Stimulated activated CD8-positive, alpha-beta memory T cell treated with anti-CD3 and anti-CD28 coated beads, Interleukin-7, amount 100 ng/mL, for 48 hours (primary cell): ENCODE measurements around the gene ZNF516.

ENCODE experiments used
- DNase-seq, 2 donors: peaks; one replicate each; pipeline ENCODE4 v3.0.0-alpha.2; 2020; ENCODE audit warnings: low read depth in 1 of 2; ENCODE audit errors: extremely low read depth in 1 of 2

The ZNF516 gene

GRCh38 chr18:76348267-76349066 lies 146.6 kb downstream of the ZNF516 start:
- no peak for DNase-seq

- DNase-seq: no peak
Observed at GRCh38 chr18:76347341-76347740, 147.7 kb downstream of the ZNF516 start.

- DNase-seq: no peak
Observed at GRCh38 chr18:76346490-76347130, 148.4 kb downstream of the ZNF516 start.

GRCh38 chr18:76345901-76346300 lies 149.1 kb downstream of the ZNF516 start:
- no peak for DNase-seq

- DNase-seq: no peak
Observed at GRCh38 chr18:76343938-76344569, 151.0 kb downstream of the ZNF516 start.

- no peak for DNase-seq
Observed at GRCh38 chr18:76340410-76340809, 154.6 kb downstream of the ZNF516 start.

GRCh38 chr18:76339246-76339620 lies 155.8 kb downstream of the ZNF516 start:
- DNase-seq: no peak

- no peak for DNase-seq
Observed at GRCh38 chr18:76338619-76339245, 156.3 kb downstream of the ZNF516 start.

- no peak for DNase-seq
Observed at GRCh38 chr18:76338088-76338487, 157.0 kb downstream of the ZNF516 start.

GRCh38 chr18:76335859-76336640 lies 159.0 kb downstream of the ZNF516 start:
- no peak for DNase-seq

- no peak for DNase-seq
Observed at GRCh38 chr18:76328140-76328539, 166.9 kb downstream of the ZNF516 start.

- DNase-seq: no peak
Observed at GRCh38 chr18:76323891-76324290, 171.2 kb downstream of the ZNF516 start.

- DNase-seq: no peak
Observed at GRCh38 chr18:76322686-76323085, 172.4 kb downstream of the ZNF516 start.

- no peak for DNase-seq
Observed at GRCh38 chr18:76319366-76319765, 175.7 kb downstream of the ZNF516 start.

- no peak for DNase-seq
Observed at GRCh38 chr18:76318607-76319006, 176.4 kb downstream of the ZNF516 start.

GRCh38 chr18:76317136-76317535 lies 177.9 kb downstream of the ZNF516 start:
- DNase-seq: no peak

GRCh38 chr18:76315722-76316230 lies 179.3 kb downstream of the ZNF516 start:
- no peak for DNase-seq

GRCh38 chr18:76314496-76314895 lies 180.5 kb downstream of the ZNF516 start:
- DNase-seq: no peak

GRCh38 chr18:76314015-76314414 lies 181.0 kb downstream of the ZNF516 start:
- no peak for DNase-seq
